Activated CD8-positive, alpha-beta memory T cell treated with anti-CD3 and anti-CD28 coated beads, Interleukin-2, amount 50 U/mL, for 1 hour (primary cell): ENCODE results near the gene MYH1.

Source experiments
- DNase-seq: peaks from one replicate; pipeline ENCODE4 v3.0.0-alpha.2; 2020; ENCODE audit errors: extremely low read depth

MYH1 gene

DNA sequence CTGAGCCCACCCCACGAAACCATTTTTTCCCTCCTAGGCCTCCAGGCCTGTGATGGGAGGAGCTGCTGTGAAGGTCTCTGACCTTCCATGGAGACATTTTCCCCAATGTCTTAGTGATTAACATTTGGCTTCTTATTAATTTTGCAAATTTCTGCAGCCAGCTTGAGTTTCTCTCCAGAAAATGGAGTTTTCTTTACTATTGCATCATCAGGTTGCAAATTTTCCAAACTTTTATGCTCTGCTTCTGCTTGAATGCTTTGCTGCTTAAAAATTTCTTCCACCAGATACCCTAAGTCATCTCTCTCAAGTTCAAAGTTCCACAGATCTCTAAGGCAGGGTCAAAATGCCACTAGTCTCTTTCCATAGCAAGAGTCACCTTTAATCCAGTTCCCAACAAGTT, 36.1 kb downstream of the MYH1 start:
- no peak for DNase-seq

DNA sequence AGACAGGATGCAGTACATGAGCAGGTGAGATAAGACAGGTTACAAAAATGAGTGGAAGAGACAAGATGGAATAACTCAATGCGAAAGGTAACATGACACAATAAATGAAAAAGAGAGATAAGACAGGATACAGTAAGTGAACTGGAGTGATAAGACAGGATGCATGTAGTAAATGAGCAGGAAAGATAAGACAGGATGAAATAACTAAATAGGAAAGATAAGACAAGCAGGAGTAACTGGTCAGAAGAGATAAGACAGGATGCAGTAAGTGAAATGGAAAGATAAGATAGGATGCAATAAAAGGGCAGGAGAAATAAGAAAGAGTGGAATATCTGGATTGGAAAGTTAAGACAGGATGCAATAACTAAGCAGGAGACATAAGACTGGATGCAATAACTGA, 40.6 kb downstream of the MYH1 start:
- DNase-seq = no peak

DNA sequence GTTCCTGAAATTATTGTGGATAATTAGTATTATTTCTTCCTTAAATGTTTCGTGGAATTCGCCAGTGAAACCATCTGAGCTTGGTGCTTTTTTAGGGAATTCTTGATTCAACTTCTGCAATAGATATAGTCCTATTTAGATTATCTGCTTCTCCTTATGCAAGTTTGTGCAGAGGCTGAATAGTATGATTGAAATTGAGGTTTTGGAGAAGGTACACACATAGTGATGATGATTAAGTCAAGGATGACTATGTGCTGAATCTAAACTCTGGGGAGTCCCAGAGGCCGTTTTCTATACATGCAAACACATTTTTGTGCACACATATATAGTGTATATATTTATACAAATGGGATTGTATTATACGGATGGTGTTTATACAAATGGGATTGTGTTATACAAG, 43.8 kb downstream of the MYH1 start:
- DNase-seq = no peak

DNA sequence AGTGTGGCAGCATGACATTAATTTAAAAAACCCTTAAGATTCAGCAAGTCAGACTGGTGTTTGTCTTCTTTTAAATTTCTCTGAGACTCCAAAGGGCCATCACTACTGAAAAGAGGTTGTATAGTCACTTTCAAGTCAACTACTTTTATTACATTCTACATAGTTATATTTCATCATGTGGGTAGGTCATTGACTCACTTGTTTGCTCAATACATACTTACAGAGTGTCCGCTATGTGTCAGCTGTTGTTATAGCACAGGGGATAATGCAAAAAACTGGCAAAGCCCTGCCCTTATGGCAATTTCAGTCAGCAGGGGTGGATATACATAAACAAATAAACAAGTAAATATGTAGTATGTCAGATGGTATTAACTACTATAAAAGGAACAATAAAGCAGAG, 46.5 kb downstream of the MYH1 start:
- no peak for DNase-seq

DNA sequence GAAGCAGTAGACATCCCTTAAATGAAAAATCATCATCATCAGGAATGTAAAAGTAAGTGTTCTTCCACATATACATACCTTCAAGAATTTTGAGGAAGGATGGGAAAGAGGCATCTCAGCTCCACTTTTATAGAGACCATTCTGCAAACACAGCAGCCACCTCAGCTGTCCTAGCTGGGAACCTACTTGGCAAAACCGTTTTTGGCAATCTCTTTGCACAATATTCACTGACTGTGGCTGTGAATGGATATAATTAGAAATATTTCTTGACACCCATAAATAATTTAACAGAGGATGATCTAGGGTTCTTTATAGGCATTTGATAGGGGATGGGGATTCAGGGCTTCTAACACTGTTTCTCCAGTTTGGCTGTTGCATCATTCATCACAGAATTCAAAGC, 48.9 kb downstream of the MYH1 start, which contains the start of gene MYH4:
MYH4 (minus strand) TSS at position 101 of the 400 bp plus-strand sequence. CDS start 2,814 bp downstream, outside the sequence.
- no peak for DNase-seq

DNA sequence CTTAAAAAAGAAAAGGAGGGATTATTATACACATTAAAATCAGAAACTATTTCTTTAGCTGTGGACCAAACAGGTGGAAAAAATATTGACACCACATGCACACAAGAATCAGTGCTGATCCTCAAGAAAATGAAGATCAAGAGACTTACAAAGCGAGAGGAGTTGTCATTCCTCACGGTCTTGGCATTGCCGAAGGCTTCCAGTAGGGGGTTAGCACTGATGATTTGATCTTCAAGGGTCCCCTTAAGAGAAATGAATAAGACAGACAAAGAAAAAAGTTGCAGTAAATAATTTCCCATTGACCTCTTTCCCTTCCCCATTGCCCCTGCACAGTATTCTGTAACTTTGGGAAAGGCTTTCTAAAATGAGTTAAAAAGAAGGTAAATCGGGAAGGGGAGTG, 54.9 kb downstream of the MYH1 start:
- DNase-seq = no peak

DNA sequence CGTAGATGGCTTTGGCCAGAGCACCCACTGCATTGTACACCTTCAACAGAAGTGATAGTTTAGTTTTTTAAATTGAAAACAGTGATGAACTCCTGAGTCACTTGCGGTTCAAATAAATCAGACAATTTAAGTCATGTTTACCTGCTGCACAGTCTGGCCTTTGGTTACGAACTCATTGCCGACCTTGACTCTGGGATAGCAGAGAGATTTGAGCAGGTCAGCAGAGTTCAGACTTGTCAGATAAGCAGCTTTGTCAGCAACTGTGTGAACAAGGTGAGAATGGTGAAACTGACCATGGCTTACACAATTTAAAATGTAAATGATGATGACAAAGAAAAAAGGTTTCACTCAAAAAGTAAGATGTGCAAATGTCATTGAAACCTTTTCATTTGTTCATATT, 58.3 kb downstream of the MYH1 start:
- no peak for DNase-seq

DNA sequence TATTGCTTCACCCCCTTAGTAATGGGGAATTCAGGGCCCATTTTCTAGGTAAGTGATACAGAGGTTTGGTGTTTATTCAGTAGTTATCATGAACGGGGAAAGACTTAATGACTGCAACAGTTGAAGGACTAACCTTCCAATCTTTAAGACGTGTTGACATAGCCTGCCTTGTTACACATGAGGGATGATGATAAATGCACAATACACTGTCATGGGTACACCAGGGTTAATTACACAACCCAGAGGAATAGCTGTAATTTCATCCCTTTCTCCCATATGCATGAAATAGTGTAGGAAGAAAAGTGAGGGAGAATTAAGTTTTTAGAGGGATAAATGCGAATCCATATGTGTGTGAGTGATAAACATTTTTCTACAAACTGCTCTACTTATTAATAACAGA, 59.6 kb downstream of the MYH1 start:
- no peak for DNase-seq

DNA sequence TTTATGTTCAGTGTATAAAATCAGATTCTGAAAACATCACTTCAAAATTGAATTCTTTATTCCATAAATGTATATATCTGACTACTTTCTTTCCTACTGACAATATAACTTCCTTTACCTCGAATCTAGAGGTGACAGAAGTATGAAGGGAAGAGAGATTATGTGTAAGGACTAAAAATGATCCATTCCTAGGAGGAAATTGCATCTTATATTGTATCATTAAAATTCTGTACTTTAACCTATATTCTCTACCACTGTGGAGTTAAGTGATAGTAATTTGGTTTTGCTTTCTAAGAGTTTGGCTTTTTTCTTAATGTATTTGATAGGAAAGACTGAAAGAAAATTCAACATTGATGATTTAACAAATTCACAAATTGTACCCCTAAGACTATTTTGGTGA, 60.4 kb downstream of the MYH1 start:
- no peak for DNase-seq

DNA sequence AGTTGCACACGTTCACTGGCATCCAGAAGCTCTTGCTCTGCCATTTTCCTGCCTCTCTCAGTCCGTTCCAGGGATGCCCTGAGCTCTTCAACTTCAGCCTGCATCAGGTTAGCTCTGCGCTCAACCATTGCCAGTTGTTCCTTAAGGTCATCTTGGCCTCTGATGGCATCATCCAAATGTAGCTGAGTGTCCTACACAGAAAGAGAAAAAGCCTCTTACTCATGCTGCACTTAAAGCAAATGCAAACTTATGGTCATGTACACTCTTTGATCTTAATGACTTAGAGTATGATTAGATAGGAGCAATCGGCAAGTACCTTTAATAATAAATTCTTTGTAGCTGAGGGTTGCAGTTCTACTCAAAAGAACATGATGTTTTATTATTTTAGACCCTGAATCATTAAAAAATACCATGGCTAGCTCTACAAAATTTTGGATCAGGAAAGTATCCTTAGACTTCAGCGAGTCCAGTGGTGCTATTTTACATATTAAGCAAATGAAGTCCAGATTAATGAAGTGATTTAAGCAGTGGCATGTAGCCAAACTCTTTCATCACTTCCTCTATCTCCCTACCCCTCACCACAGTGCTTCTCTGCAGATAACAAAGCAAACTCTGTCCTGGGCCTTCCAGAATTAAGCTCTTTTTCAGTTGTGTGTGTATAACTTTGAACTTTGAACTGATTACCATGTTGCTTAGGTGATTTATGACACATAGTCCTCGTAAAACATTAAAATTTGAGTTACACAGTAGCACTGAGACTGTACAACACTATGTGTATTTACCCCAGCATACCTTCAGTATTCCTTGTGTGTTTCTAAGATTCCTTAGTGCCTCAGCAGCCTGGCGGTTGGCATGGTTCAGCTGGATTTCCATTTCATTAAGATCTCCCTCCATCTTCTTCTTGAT, 71.1 kb downstream of the MYH1 start:
- no peak for DNase-seq
